GM21576 (cell line): Measurements from ENCODE around the gene ZBP1.
"Not testable (repeated sequence)": the region's sequence is repeated elsewhere in the genome, so short reads cannot be mapped to it uniquely, and the experiment has no call there.

Experiments
- ATAC-seq: cut with Tn5 transposase; IDR thresholded peaks from one replicate; pipeline ENCODE4 v1.9.1; 2021; ENCODE audit warnings: mild to moderate bottlenecking, moderate library complexity; ENCODE audit not compliant: unreplicated experiment

The ZBP1 gene

GRCh38 chr20:57647933-57648785 is 27.9 kb upstream of the ZBP1 start:
- no peak for ATAC-seq

- ATAC-seq = no peak
Observed at GRCh38 chr20:57647006-57647932, 27.0 kb upstream of the ZBP1 start.

GRCh38 chr20:57638895-57639236 is 18.6 kb upstream of the ZBP1 start:
- ATAC-seq = no peak

GRCh38 chr20:57638173-57638894 is 18.1 kb upstream of the ZBP1 start:
- ATAC-seq = no peak

- no peak for ATAC-seq
Observed at GRCh38 chr20:57633945-57634491, 13.8 kb upstream of the ZBP1 start.

GRCh38 chr20:57632286-57632685 is 12.1 kb upstream of the ZBP1 start:
- ATAC-seq = no peak

GRCh38 chr20:57630061-57630460 is 9.8 kb upstream of the ZBP1 start:
- no peak for ATAC-seq

- ATAC-seq = not testable (repeated sequence)
Observed at GRCh38 chr20:57629491-57629901, 9.3 kb upstream of the ZBP1 start.

- not testable (repeated sequence) for ATAC-seq
Observed at GRCh38 chr20:57628962-57629308, 8.7 kb upstream of the ZBP1 start.

- ATAC-seq = no peak
Observed at GRCh38 chr20:57628047-57628961, 8.1 kb upstream of the ZBP1 start.

GRCh38 chr20:57627339-57627738 is 7.1 kb upstream of the ZBP1 start:
- no peak for ATAC-seq

- ATAC-seq = no peak
Observed at GRCh38 chr20:57625978-57626377, 5.8 kb upstream of the ZBP1 start.

GRCh38 chr20:57625181-57625958 is 5.1 kb upstream of the ZBP1 start:
- no peak for ATAC-seq

- no peak for ATAC-seq
Observed at GRCh38 chr20:57624124-57624523, 3.9 kb upstream of the ZBP1 start.

GRCh38 chr20:57622579-57623381 is 2.6 kb upstream of the ZBP1 start:
- no peak for ATAC-seq

- ATAC-seq = no peak
Observed at GRCh38 chr20:57622201-57622570, 2.0 kb upstream of the ZBP1 start.

GRCh38 chr20:57621421-57622200 is 1.4 kb upstream of the ZBP1 start:
- no peak for ATAC-seq

GRCh38 chr20:57620999-57621398 is 773 bp upstream of the ZBP1 start:
- ATAC-seq = no peak
